Activated CD4-positive, alpha-beta T cell treated with anti-CD3 and anti-CD28 coated beads, Interleukin-2, amount 50 U/mL, for 16 hours (primary cell): ENCODE measurements around the gene COL4A3.

Experiments used
- DNase-seq: peaks from one replicate; pipeline ENCODE4 v3.0.0-alpha.2; 2020

The COL4A3 gene

GRCh38 chr2:227163998-227164762 is at the start of gene COL4A3, which contains the start of gene COL4A4:
Gene COL4A3 (plus strand): TSS chr2:227164624. CDS start chr2:227164727, 103 bp downstream.
Gene COL4A4 (minus strand): TSS chr2:227164205. CDS start chr2:227147483, 16,722 bp downstream.
- DNase-seq, result no peak

- DNase-seq, result peak; percentile 20
These were observed 48.7 kb upstream of the COL4A3 start for GRCh38 chr2:227115761-227116160.

GRCh38 chr2:227117027-227117426 is 47.4 kb upstream of the COL4A3 start:
- DNase-seq, result peak; percentile 41

- DNase-seq, result no peak
These were observed 46.6 kb upstream of the COL4A3 start for GRCh38 chr2:227117852-227118251.

GRCh38 chr2:227118353-227118752 is 46.1 kb upstream of the COL4A3 start:
- DNase-seq, result no peak

GRCh38 chr2:227123697-227124096 is 40.7 kb upstream of the COL4A3 start:
- no peak for DNase-seq

GRCh38 chr2:227124811-227125210 is 39.6 kb upstream of the COL4A3 start:
- DNase-seq, result no peak

- DNase-seq, result no peak
These were observed 38.9 kb upstream of the COL4A3 start for GRCh38 chr2:227125506-227125905.

GRCh38 chr2:227127201-227127600 is 37.2 kb upstream of the COL4A3 start:
- no peak for DNase-seq

- DNase-seq, result no peak
These were observed 33.8 kb upstream of the COL4A3 start for GRCh38 chr2:227130636-227131035.

GRCh38 chr2:227132986-227133385 is 31.4 kb upstream of the COL4A3 start:
- DNase-seq, result no peak

- no peak for DNase-seq
These were observed 29.8 kb upstream of the COL4A3 start for GRCh38 chr2:227134591-227134990.

- no peak for DNase-seq
These were observed 23.1 kb upstream of the COL4A3 start for GRCh38 chr2:227141301-227141700.

GRCh38 chr2:227143895-227144294 is 20.5 kb upstream of the COL4A3 start:
- DNase-seq, result no peak

- DNase-seq, result no peak
These were observed 18.0 kb upstream of the COL4A3 start for GRCh38 chr2:227146456-227146855.

- DNase-seq, result no peak
These were observed 17.4 kb upstream of the COL4A3 start for GRCh38 chr2:227147023-227147422.

GRCh38 chr2:227148106-227148505 is 16.3 kb upstream of the COL4A3 start:
- DNase-seq, result no peak

GRCh38 chr2:227150222-227150936 is 14.0 kb upstream of the COL4A3 start:
- no peak for DNase-seq

- DNase-seq, result no peak
These were observed 12.2 kb upstream of the COL4A3 start for GRCh38 chr2:227152093-227152766.

- DNase-seq, result no peak
These were observed 11.1 kb upstream of the COL4A3 start for GRCh38 chr2:227153307-227153706.

- no peak for DNase-seq
These were observed 10.5 kb upstream of the COL4A3 start for GRCh38 chr2:227153758-227154486.

GRCh38 chr2:227154986-227155774 is 9.2 kb upstream of the COL4A3 start:
- DNase-seq, result no peak
